ENCODE data around the gene NHSL2. TPM values are rescaled to one million over a fixed set of nuclear protein-coding genes. Genes with fewer than 3 reads are reported as not detected.

NHSL2 gene
- total and polyA plus RNA-seq, 10 donors = 0.24 to 20.8 (median 10.1) TPM

- H3K9me3 ChIP-seq = no peaks in the 10 kb centered on the region
- TF ChIP-seq POLR2A (IDR thresholded peaks at IDR 0.05) (no peak), CTCF (IDR thresholded peaks at IDR 0.05 in 8 of 11, conservative IDR thresholded peaks at IDR 0.05 in 3 of 11) (peak in 10 of 11 experiments; percentile 29 to 94 (median 86)), POLR2AphosphoS5 (IDR thresholded peaks at IDR 0.05) (peak; percentile 25 to 74 (median 59))
- peak overlapping the region in 2 of 8 donors; percentile 18 to 52 for H3K4me3 ChIP-seq
- no peaks in the 10 kb centered on the region for H3K36me3 ChIP-seq
- 10 to 50% (median 25%) methylated on average over 2 to 70 of the region's 70 CpGs for WGBS, 5 donors
- H3K4me1 ChIP-seq = peaks cover 0 to 29% (median 8%) of the 10 kb centered on the region in 6 donors
- peak overlapping the region in 3 of 8 donors; percentile 13 to 62 (median 36) for H3K27ac ChIP-seq
- DNase-seq = peak; percentile 94
- intact Hi-C loops (cut with DNase I; ENCODE audit: low total_unique reads) = loop anchor here (5.0 kb wide), 1 partner anchor 109 kb away; no protein-coding TSS in a partner anchor
- peaks cover 0 to 34% (median 6%) of the 10 kb centered on the region in 7 donors for H3K27me3 ChIP-seq (replicated peaks in 1 of 7)
These were observed 107.8 kb downstream of the NHSL2 start for GRCh38 chrX:72018277-72019112.

- Histone ChIP-seq H3K4me3 (no peak overlapping the region), H3K27ac (no peak overlapping the region), H3K4me1 (peaks cover 0 to 29% (median 8%) of the 10 kb centered on the region in 6 donors), H3K9me3 (no peaks in the 10 kb centered on the region), H3K27me3 (replicated peaks in 1 of 7) (peaks cover 0 to 34% (median 6%) of the 10 kb centered on the region in 7 donors), H3K36me3 (no peaks in the 10 kb centered on the region)
- 71 to 89% (median 82%) methylated on average over 2 to 3 of the region's 3 CpGs for WGBS, 5 donors
- intact Hi-C loops (cut with DNase I; ENCODE audit: low total_unique reads) = loop anchor here (5.0 kb wide), 1 partner anchor 108 kb away; no protein-coding TSS in a partner anchor
- TF ChIP-seq POLR2A (IDR thresholded peaks at IDR 0.05) (no peak), CTCF (IDR thresholded peaks at IDR 0.05 in 8 of 11, conservative IDR thresholded peaks at IDR 0.05 in 3 of 11) (no peak), POLR2AphosphoS5 (IDR thresholded peaks at IDR 0.05) (no peak)
- no peak for DNase-seq
These were observed 108.8 kb downstream of the NHSL2 start for GRCh38 chrX:72019487-72019886.

GRCh38 chrX:72020204-72020603, 109.6 kb downstream of the NHSL2 start:
- intact Hi-C loops (cut with DNase I; ENCODE audit: low total_unique reads) = no loop called here

More at GRCh38 chrX:72020204-72020603, 109.6 kb downstream of the NHSL2 start:
- TF ChIP-seq POLR2A (IDR thresholded peaks at IDR 0.05) (no peak), CTCF (IDR thresholded peaks at IDR 0.05 in 8 of 11, conservative IDR thresholded peaks at IDR 0.05 in 3 of 11) (no peak)
- H3K4me3 ChIP-seq = no peak overlapping the region
- WGBS, 5 donors = 41 to 71% (median 46%) methylated on average over 3 of the region's 3 CpGs
- DNase-seq = no peak
- H3K27me3 ChIP-seq (replicated peaks in 1 of 7) = peaks cover 0 to 34% (median 6%) of the 10 kb centered on the region in 7 donors
- H3K9me3 ChIP-seq = no peaks in the 10 kb centered on the region
- H3K4me1 ChIP-seq = peaks cover 0 to 29% (median 8%) of the 10 kb centered on the region in 6 donors
- no peaks in the 10 kb centered on the region for H3K36me3 ChIP-seq
- no peak overlapping the region for H3K27ac ChIP-seq

All from spleen (tissue), 11 donors.